Panc1 (cell line): Measurements from ENCODE around the gene NUP62CL. TPM values are rescaled to one million over a fixed set of nuclear protein-coding genes. Genes with fewer than 3 reads are reported as not detected.
"Not testable (repeated sequence)": the region's sequence is repeated elsewhere in the genome, so short reads cannot be mapped to it uniquely, and the experiment has no call there.

Experiments used
- ATAC-seq: fragments of 200-7000 bp; cut with Tn5 transposase; 2 replicates; pipeline ENCODE4 v1.9.1; 2020; ENCODE audit warnings: mild to moderate bottlenecking, moderate library complexity
- BruUV-seq: library from RNA; stranded (reverse); fragments of 400-500 nt; replicated peaks from 2 replicates; lab custom pipeline; 2021; lab: Mats Ljungman, UMichigan
- CTCF ChIA-PET: fragments of 300-600 bp; sonication (Branson Sonifier 250); formaldehyde crosslinking; loops from one replicate; lab custom pipeline; 2022; ENCODE audit warnings: antibody characterized with exemption; lab: Charles Lee
- POLR2A ChIA-PET: fragments of 300-600 bp; sonication (Branson Sonifier 250); formaldehyde crosslinking; loops from one replicate; lab custom pipeline; 2022; ENCODE audit warnings: antibody characterized with exemption; lab: Charles Lee
- DNase-seq: peaks from one replicate; pipeline ENCODE4 v3.0.0-alpha.2; 2010; ENCODE audit warnings: low read depth, low spot score
- H3K27ac ChIP-seq: 2 replicates; pipeline ENCODE4 v1.5.1; 2011; ENCODE audit warnings: mild to moderate bottlenecking, low read length, inconsistent platforms
- H3K27me3 ChIP-seq: fragments of 200-500 bp; sonication (Bioruptor generic); 2 replicates; pipeline ENCODE4 v1.6.0; 2014; ENCODE audit warnings: low read length, inconsistent platforms; ENCODE audit not compliant: control insufficient read depth, insufficient read depth
- H3K36me3 ChIP-seq: fragments of 200-500 bp; sonication (Bioruptor generic); 2 replicates; pipeline ENCODE4 v1.5.1; 2014; ENCODE audit warnings: inconsistent platforms, mild to moderate bottlenecking, low read length, moderate library complexity; ENCODE audit not compliant: control insufficient read depth, insufficient read depth
- H3K4me1 ChIP-seq: 2 replicates; pipeline ENCODE4 v1.5.1; 2011; ENCODE audit warnings: inconsistent platforms, mild to moderate bottlenecking, low read length, moderate library complexity; ENCODE audit not compliant: control insufficient read depth, insufficient read depth
- H3K4me3 ChIP-seq, 2 experiments: 2 replicates each; pipeline ENCODE4 v1.5.1; 2011 to 2012; ENCODE audit warnings: low read depth in 2 of 2, low read length in 2 of 2, mild to moderate bottlenecking in 2 of 2, inconsistent platforms in 1 of 2, moderate library complexity in 1 of 2
- H3K9me3 ChIP-seq: fragments of 200-500 bp; sonication (Bioruptor generic); 2 replicates; pipeline ENCODE4 v1.5.1; 2014; ENCODE audit warnings: low read depth, mild to moderate bottlenecking, inconsistent platforms, low read length, moderate library complexity; ENCODE audit not compliant: control insufficient read depth, insufficient read depth
- POLR2AphosphoS5 ChIP-seq: IDR thresholded peaks from 2 replicates; pipeline ENCODE4 v1.6.1; 2012; ENCODE audit warnings: mild to moderate bottlenecking, low read depth, low read length, moderate library complexity
- REST ChIP-seq, 2 experiments: IDR thresholded peaks; 2 replicates each; pipeline ENCODE4 v1.6.1; 2011 to 2012; ENCODE audit warnings: low read depth in 2 of 2, control low read depth in 1 of 2, low read length in 1 of 2, mild to moderate bottlenecking in 1 of 2, moderate library complexity in 1 of 2; ENCODE audit not compliant: insufficient read depth in 1 of 2
- SIN3A ChIP-seq: IDR thresholded peaks from 2 replicates; pipeline ENCODE4 v1.6.1; 2012; ENCODE audit warnings: low read depth, mild to moderate bottlenecking, low read length, moderate library complexity, borderline replicate concordance; ENCODE audit not compliant: insufficient read depth
- TCF7L2 ChIP-seq: IDR thresholded peaks from 2 replicates; pipeline ENCODE4 v1.6.1; 2011; ENCODE audit warnings: mild to moderate bottlenecking, low read depth, low read length, inconsistent platforms
- in situ Hi-C: cut with HindIII; loops from 2 replicates; pipeline ENCODE4 v1.10.0; 2016; ENCODE audit warnings: low sequenced_read_pairs, low pct_unique_long_range_greater_than_20kb
- intact Hi-C: fragments of 100-400 bp; cut with micrococcal nuclease; formaldehyde crosslinking; loops from one replicate; pipeline ENCODE4 v1.10.0; 2022; ENCODE audit not compliant: unreplicated experiment
- total RNA-seq: library from RNA; stranded (reverse); gene quantifications from one replicate; pipeline ENCODE4 v1.2.1, GENCODE V29; 2021; ENCODE audit not compliant: unreplicated experiment
- TF ChIP-seq, protein P1 (sequence below): fragments of 450-650 bp; IDR thresholded peaks from 2 replicates; pipeline ENCODE4 v1.5.1; 2017; ENCODE audit warnings: mild to moderate bottlenecking

The NUP62CL gene
- total RNA-seq, 1 experiment from 2014 or later: 1.1 TPM

- in situ Hi-C loops, ATAC-seq, POLR2A ChIA-PET, BruUV-seq, intact Hi-C loops, DNase-seq, H3K27me3 ChIP-seq, H3K27ac ChIP-seq, CTCF ChIA-PET, H3K9me3 ChIP-seq, H3K4me3 ChIP-seq, H3K4me1 ChIP-seq, H3K36me3 ChIP-seq: not testable (repeated sequence)
Measured at GRCh38 chrX:107155621-107156430, 50.4 kb downstream of the NUP62CL start.

DNA sequence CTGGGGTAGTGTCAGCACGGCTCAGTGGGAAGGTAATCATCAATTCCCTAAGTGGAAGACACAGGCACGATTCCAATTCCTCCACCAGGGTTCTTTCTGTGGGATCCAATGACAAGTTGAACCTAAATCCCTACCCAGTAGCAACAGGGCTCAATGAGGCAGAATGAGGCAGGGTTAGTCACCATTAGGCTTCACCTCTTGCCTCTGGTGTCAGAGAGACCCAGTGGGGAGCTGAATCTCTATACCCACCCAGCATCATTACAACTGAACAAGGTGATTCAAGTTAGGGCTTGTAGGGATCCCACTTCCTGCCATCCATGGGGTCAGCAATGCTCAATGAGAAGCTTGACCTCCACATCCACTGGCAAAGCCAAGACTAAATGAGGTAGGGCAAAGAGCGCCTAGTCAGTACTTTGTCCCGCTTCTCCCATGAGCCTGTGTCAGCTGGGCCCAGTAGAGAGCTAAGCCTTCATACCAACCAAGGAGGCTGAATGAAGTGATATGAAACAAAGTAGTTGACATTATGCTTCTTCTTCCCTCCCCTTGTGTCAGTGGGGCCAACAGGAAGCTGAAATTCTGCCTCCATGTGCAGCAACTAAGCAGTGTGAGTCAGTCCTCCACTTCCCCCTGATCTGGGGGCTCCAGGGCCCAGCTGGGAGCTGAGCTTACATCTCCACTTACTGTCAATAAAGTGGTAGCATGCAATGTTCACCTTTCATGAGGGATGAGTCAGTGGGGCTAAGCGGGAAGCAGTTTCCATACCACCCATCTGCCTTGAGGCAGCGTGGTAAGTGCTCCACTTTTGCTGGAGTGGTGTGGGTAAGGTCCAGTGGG lies 51.2 kb downstream of the NUP62CL start:
- Histone ChIP-seq H3K27ac (no peak overlapping the region), H3K4me3 (no peak overlapping the region), H3K36me3 (no peaks in the 10 kb centered on the region), H3K9me3 (no peaks in the 10 kb centered on the region), H3K27me3 (no peaks in the 10 kb centered on the region), H3K4me1 (no peaks in the 10 kb centered on the region)
- in situ Hi-C loops: no loop called here
- no TSS peak for BruUV-seq
- ChIA-PET POLR2A (no interaction called here), CTCF (no interaction called here)
- intact Hi-C loops: no loop called here
- DNase-seq (no peak), ATAC-seq (no peak)
- TF ChIP-seq REST (IDR thresholded peaks at IDR 0.05; ENCODE audit: insufficient read depth in 1 of 2, low read depth in 2 of 2, low read length in 1 of 2) (no peak), TCF7L2 (no peak), SIN3A (no peak), POLR2AphosphoS5 (no peak)
- TF ChIP-seq, protein P1, sequence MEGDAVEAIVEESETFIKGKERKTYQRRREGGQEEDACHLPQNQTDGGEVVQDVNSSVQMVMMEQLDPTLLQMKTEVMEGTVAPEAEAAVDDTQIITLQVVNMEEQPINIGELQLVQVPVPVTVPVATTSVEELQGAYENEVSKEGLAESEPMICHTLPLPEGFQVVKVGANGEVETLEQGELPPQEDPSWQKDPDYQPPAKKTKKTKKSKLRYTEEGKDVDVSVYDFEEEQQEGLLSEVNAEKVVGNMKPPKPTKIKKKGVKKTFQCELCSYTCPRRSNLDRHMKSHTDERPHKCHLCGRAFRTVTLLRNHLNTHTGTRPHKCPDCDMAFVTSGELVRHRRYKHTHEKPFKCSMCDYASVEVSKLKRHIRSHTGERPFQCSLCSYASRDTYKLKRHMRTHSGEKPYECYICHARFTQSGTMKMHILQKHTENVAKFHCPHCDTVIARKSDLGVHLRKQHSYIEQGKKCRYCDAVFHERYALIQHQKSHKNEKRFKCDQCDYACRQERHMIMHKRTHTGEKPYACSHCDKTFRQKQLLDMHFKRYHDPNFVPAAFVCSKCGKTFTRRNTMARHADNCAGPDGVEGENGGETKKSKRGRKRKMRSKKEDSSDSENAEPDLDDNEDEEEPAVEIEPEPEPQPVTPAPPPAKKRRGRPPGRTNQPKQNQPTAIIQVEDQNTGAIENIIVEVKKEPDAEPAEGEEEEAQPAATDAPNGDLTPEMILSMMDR: no peak

DNA sequence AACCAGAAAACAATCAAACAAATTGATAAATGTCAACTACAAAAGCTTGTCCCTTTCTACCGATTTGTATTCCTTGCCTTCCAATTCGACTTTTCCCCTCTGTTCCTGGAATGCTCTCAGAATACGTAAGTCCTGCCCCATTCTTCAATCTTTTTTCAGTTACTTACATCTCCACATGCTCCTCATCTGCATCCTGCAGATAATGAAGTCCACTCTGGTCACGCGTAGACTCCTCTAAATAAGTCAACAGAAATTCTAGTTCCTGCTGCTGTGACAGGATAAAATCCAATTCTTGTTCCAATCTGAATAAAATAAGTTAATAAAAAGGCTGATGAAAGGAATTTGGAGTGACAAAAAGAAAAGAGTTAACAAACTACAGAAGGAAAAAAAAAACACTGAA lies 53.2 kb downstream of the NUP62CL start:
- POLR2A ChIA-PET: no interaction called here
- no TSS peak for BruUV-seq
- H3K4me3 ChIP-seq: no peak overlapping the region
- H3K4me1 ChIP-seq: no peaks in the 10 kb centered on the region
- H3K36me3 ChIP-seq: no peaks in the 10 kb centered on the region
- no peak for ATAC-seq
- intact Hi-C loops: no loop called here
- no peak for TF ChIP-seq REST (IDR thresholded peaks at IDR 0.05; ENCODE audit: insufficient read depth in 1 of 2, low read depth in 2 of 2, low read length in 1 of 2)
- TF ChIP-seq POLR2AphosphoS5: no peak
- TF ChIP-seq TCF7L2: no peak
- TF ChIP-seq SIN3A: no peak
- TF ChIP-seq, protein P1: no peak
- no peak for DNase-seq
- H3K27ac ChIP-seq: no peak overlapping the region
- H3K27me3 ChIP-seq: no peaks in the 10 kb centered on the region
- in situ Hi-C loops: no loop called here
- CTCF ChIA-PET: no interaction called here
- no peaks in the 10 kb centered on the region for H3K9me3 ChIP-seq
